Bronchial smooth muscle cell (primary cell): ENCODE results near the gene GPN2. TPM values are rescaled to one million over a fixed set of nuclear protein-coding genes. Genes with fewer than 3 reads are reported as not detected.

ENCODE experiments used
- total RNA-seq: library from RNA; depleted of rRNA; stranded (reverse); fragments of >200 nt; gene quantifications from 2 replicates; pipeline ENCODE4 v1.2.1, GENCODE V29; 2014

The GPN2 gene
- 9.8 and 10.8 TPM in 2 replicates for total RNA-seq

DNA sequence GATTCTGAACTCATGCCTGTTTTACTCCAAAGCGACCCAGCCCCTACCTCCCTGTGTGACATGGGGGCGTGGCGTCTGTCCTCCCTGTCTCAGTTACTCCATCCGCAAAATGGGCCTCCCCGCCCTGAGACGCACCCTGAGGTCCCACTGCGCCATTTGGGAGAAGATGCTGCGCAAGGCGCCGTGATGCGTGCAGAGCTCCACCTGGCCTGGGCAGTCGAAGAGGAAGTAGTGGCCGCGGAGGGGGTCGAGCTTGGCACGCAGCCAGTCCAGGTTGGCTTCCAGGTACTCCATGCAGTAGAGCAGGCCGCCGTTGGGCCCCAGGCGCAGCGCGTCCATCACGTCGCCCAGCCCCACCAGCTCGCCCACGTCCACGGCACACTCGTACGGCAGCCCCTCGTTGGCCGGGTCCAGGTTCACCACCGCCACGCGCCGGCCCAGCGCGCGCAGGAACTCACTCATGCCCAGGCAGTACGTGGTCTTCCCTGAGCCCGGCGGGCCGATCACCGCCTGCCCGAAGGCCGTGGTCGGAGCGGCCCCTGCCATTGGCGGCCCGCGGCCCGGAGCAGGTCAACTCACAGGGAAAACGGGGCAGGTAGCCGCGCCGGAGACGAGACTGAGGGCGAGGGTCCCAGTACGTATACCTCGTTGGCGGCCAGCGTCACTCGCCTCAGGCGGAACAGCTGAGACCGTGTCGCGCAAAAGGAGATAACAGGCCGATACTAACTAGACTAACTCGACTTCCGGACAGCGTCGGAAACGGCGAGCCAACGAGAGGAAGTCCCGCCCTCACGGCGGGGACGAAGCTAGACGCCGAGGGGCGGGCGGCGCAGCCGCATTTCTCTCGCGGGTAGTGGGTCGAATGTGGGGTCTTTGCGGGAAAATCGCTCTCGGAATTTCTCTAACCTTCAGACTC lies at the start of gene GPN2:
Gene GPN2 (minus strand): TSS at position 733 of the 916 bp plus-strand sequence. CDS start 187 bp downstream, at position 546.

DNA sequence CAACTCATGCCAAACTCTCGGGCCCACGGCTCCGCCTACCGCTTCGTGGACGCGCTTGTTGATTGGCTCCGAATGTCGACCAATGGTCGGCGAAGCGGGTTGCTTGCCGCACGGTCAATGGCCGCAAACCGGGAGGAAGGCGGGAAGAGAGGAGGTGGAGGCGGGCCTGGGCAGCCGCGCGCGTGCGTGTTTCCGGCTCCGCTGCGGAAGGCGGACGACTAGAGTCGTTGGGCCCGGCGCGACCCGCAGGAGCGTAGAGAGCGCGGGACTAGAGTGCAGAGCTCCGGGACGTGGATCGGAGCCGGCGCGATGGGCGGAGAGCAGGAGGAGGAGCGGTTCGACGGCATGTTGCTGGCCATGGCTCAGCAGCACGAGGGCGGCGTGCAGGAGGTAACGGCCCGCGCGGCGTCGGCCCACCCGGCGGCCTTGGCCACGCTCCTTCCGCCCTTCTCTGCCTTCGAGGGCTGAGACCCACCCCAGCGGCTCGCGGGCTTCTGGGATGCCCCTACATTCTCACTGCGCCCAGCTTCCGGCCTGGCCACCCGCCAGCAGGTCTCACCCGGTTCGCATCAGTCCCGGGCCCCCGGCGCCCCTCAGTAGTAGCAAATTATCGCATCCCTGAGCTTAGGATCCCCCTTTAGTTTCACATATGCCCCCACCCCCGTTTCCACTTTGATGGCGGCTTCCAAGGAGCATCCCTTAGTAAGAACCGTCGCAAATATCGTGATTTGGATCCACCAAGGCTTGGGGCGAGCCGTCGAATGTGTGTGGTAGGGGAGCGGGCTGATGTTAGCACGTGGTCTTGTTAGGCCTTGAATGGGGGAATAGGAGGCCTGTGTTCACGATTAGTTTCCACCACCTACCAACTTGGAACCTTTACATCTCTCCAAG lies 31.7 kb upstream of the GPN2 start, which contains the start of gene NUDC:
Gene NUDC (plus strand): TSS at position 204 of the 891 bp plus-strand sequence. CDS start 106 bp downstream, at position 310.

GRCh38 chr1:26913754-26914619 lies 23.9 kb upstream of the GPN2 start, which contains the start of gene NR0B2:
NR0B2 (minus strand) TSS chr1:26913975; CDS start chr1:26913940, 35 bp downstream.

DNA sequence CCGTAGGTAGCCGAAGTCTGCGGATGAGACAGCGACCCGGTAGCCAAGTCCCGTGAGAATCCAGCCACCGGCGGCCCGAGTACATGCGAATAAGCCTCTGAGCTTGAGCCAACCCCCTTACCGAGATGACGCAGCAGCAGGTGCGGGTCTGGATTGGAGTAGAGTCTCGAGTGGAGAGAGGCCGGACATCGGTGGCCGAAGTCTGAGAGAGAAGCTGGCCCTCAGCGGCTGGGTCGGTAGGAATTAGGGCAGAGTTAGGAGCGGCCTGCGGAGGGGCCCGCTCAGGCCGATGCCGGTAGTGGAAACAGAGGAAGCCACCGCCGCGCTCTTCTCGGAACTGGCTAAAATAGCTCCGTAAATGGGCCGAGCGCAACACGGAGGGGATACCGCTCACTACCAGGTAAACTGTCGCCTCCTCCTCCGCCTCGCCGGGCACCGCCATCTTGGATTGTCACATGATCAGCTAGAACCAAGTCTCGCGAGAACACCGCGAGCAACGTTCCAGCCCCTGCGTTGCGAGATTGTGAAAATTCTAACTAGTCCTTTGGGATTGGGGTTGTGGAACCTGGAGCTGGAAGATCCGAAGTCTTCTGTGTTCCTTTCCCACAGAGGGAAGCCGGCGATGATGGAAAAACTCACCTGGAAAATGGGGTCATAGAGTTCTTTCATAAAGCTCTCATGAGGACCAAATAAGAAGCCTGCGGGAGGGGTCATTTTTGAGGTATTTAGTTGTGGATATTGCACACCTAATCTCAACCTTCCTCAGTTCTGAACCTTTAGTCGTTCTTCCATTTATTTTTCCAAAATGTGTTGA lies 10.1 kb upstream of the GPN2 start, which contains the start of gene GPATCH3:
Gene GPATCH3 (minus strand): TSS at position 467 of the 814 bp plus-strand sequence. CDS start 25 bp downstream, at position 442.

DNA sequence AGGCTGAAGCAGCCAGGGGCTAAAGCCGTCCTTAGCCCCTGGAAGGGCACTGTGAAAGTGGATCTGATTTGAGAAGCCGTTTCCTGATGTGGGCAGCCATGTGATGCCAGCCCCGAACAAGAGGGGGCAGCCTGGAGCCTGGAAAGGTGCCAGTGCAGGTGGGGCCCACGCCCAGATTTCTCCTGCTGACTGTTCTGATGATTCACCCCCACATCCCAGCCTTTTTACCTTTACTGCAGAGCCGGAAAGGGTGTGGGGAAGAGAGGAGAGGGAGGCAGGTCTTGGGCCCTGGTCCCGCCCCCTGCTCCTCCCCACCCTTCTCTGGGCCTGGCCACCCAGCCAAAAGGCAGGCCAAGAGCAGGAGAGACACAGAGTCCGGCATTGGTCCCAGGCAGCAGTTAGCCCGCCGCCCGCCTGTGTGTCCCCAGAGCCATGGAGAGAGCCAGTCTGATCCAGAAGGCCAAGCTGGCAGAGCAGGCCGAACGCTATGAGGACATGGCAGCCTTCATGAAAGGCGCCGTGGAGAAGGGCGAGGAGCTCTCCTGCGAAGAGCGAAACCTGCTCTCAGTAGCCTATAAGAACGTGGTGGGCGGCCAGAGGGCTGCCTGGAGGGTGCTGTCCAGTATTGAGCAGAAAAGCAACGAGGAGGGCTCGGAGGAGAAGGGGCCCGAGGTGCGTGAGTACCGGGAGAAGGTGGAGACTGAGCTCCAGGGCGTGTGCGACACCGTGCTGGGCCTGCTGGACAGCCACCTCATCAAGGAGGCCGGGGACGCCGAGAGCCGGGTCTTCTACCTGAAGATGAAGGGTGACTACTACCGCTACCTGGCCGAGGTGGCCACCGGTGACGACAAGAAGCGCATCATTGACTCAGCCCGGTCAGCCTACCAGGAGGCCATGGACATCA lies 27.1 kb downstream of the GPN2 start, which contains the start of gene SFN:
Gene SFN (plus strand): TSS at position 369 of the 904 bp plus-strand sequence. CDS start 64 bp downstream, at position 433.

DNA sequence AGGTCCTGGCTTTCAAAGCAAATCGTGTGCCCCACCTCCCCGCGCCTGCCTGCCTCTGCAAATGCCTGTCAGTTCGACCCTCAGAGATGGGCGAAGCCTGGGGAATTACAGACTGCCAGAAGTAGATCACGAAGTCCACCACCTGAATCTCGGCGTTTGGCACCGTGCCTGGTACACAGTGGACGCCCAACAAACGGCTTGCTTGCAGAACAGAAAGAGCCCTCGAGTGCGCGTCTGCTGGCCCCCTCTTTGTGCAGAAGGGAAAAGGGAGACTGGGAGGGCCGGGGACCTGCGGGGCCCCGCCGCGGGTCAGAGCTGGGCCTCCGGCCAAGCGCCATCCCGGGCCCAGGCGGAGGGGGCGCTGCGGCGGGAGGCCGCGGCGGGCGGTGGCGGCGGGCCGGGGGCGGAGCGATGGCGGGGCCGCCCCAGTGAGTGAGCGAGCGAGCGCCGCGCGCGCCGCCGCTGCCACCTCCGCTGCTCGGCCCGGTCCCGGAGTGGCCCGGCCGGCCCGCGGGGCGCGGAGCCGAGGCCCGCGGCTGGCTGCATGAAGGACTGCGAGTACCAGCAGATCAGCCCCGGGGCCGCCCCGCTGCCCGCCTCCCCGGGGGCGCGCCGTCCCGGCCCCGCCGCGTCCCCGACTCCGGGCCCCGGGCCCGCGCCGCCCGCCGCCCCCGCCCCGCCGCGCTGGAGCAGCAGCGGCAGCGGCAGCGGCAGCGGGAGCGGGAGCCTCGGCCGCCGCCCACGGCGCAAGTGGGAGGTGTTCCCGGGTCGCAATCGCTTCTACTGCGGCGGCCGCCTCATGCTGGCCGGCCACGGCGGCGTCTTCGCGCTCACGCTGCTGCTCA lies 63.6 kb downstream of the GPN2 start, which contains the start of gene ZDHHC18:
Gene ZDHHC18 (plus strand): TSS at position 428 of the 845 bp plus-strand sequence. CDS start 117 bp downstream, at position 545.

Other genes with a start within 250 kb of the GPN2 start
- gene ARID1A, start 194.3 kb downstream of the GPN2 start, total RNA-seq, result 8.7 and 11.9 TPM in 2 replicates
- gene PIGV, start 102.3 kb downstream of the GPN2 start, total RNA-seq, result 12.2 and 14.7 TPM in 2 replicates
- gene ZDHHC18, start 63.6 kb downstream of the GPN2 start, total RNA-seq, result 2.8 and 5.1 TPM in 2 replicates
- 0.47 and 1.8 TPM in 2 replicates for gene SFN, start 27.1 kb downstream of the GPN2 start, total RNA-seq
- 10.6 and 14.1 TPM in 2 replicates for gene GPATCH3, start 10.2 kb upstream of the GPN2 start, total RNA-seq
- gene NR0B2, start 23.7 kb upstream of the GPN2 start, total RNA-seq, result not detected in 2 replicates
- gene NUDC, start 31.5 kb upstream of the GPN2 start, total RNA-seq, result 24.2 and 24.6 TPM in 2 replicates
- under 0.01 and 0.09 TPM in 2 replicates for gene KDF1, start 70.2 kb upstream of the GPN2 start, total RNA-seq
- 3.9 and 38.0 TPM in 2 replicates for gene TRNP1, start 103.4 kb upstream of the GPN2 start, total RNA-seq
- gene TENT5B, start 122.6 kb upstream of the GPN2 start, total RNA-seq, result 0.77 and 1.7 TPM in 2 replicates